SK-N-MC (cell line): Measurements from ENCODE around the gene DYRK2.
"Not testable (repeated sequence)": the region's sequence is repeated elsewhere in the genome, so short reads cannot be mapped to it uniquely, and the experiment has no call there.

Experiments used
- DNase-seq: peaks from one replicate; pipeline ENCODE4 v3.0.0-alpha.2; 2011; ENCODE audit warnings: low read depth, low spot score
- H3K27ac ChIP-seq: fragments of 200-600 bp; sonication (generic); 2 replicates; pipeline ENCODE4 v1.5.1; 2016; ENCODE audit warnings: mixed run types
- H3K36me3 ChIP-seq: fragments of 200-600 bp; sonication (generic); 2 replicates; pipeline ENCODE4 v1.6.1; 2017; ENCODE audit warnings: antibody characterized with exemption, low read length, mixed read lengths; ENCODE audit not compliant: insufficient read depth
- H3K4me3 ChIP-seq: fragments of 200-600 bp; sonication (generic); 2 replicates; pipeline ENCODE4 v1.5.1; 2016
- H3K9ac ChIP-seq: fragments of 200-600 bp; sonication (generic); 2 replicates; pipeline ENCODE4 v1.8.0; 2017; ENCODE audit warnings: mixed run types, mixed read lengths; ENCODE audit not compliant: insufficient read length
- H3K9me3 ChIP-seq: fragments of 200-600 bp; sonication (generic); 2 replicates; pipeline ENCODE4 v1.6.1; 2017; ENCODE audit warnings: low read depth, mild to moderate bottlenecking, antibody characterized with exemption, low read length, moderate library complexity, mixed read lengths
- EZH2 ChIP-seq: fragments of 200-600 bp; sonication (generic); IDR thresholded peaks from one replicate; pipeline ENCODE4 v1.6.1; 2017; ENCODE audit warnings: antibody characterized with exemption
- FOXP2 ChIP-seq: optimal IDR thresholded peaks from 2 replicates; pipeline ENCODE3; 2011; ENCODE audit warnings: mild to moderate bottlenecking, moderate library complexity; ENCODE audit not compliant: insufficient read depth; ENCODE audit errors: extremely low read length, control extremely low read depth
- POLR2AphosphoS5 ChIP-seq: IDR thresholded peaks from 2 replicates; pipeline ENCODE4 v1.6.1; 2012; ENCODE audit warnings: mild to moderate bottlenecking, low read depth, low read length, borderline replicate concordance

The DYRK2 gene

GRCh38 chr12:67671419-67671818 lies 22.9 kb downstream of the DYRK2 start:
- H3K4me3 ChIP-seq = no peak overlapping the region
- no peak overlapping the region for H3K9ac ChIP-seq
- DNase-seq = no peak
- TF ChIP-seq EZH2 (no peak), FOXP2 (no peak), POLR2AphosphoS5 (no peak)
- no peaks in the 10 kb centered on the region for H3K36me3 ChIP-seq
- H3K27ac ChIP-seq = no peak overlapping the region
- H3K9me3 ChIP-seq = no peaks in the 10 kb centered on the region

- Histone ChIP-seq H3K27ac (no peak overlapping the region), H3K4me3 (no peak overlapping the region), H3K36me3 (no peaks in the 10 kb centered on the region), H3K9me3 (no peaks in the 10 kb centered on the region), H3K9ac (no peak overlapping the region)
- TF ChIP-seq FOXP2 (no peak), EZH2 (no peak)
- DNase-seq = no peak
Observed at GRCh38 chr12:67671892-67672291, 23.3 kb downstream of the DYRK2 start.

GRCh38 chr12:67672507-67672906 lies 24.0 kb downstream of the DYRK2 start:
- DNase-seq, H3K4me3 ChIP-seq, H3K36me3 ChIP-seq, H3K9ac ChIP-seq, H3K9me3 ChIP-seq, H3K27ac ChIP-seq: not testable (repeated sequence)

- not testable (repeated sequence) for H3K4me3 ChIP-seq, DNase-seq, H3K9ac ChIP-seq, H3K9me3 ChIP-seq, H3K36me3 ChIP-seq, H3K27ac ChIP-seq
Observed at GRCh38 chr12:67673509-67673908, 25.0 kb downstream of the DYRK2 start.

- Histone ChIP-seq H3K9ac (no peak overlapping the region), H3K9me3 (no peaks in the 10 kb centered on the region), H3K36me3 (no peaks in the 10 kb centered on the region), H3K27ac (no peak overlapping the region), H3K4me3 (no peak overlapping the region)
- TF ChIP-seq FOXP2 = no peak
- no peak for TF ChIP-seq EZH2
- no peak for DNase-seq
Observed at GRCh38 chr12:67674417-67674816, 25.9 kb downstream of the DYRK2 start.

GRCh38 chr12:67676624-67677023 lies 28.1 kb downstream of the DYRK2 start:
- Histone ChIP-seq H3K4me3 (no peak overlapping the region), H3K27ac (no peak overlapping the region), H3K9me3 (no peaks in the 10 kb centered on the region), H3K36me3 (no peaks in the 10 kb centered on the region), H3K9ac (no peak overlapping the region)
- TF ChIP-seq FOXP2 (no peak), POLR2AphosphoS5 (no peak), EZH2 (no peak)
- DNase-seq = no peak

GRCh38 chr12:67677166-67677565 lies 28.6 kb downstream of the DYRK2 start:
- no peak overlapping the region for H3K9ac ChIP-seq
- H3K4me3 ChIP-seq = no peak overlapping the region
- H3K9me3 ChIP-seq = no peaks in the 10 kb centered on the region
- no peak overlapping the region for H3K27ac ChIP-seq
- no peak for DNase-seq
- no peaks in the 10 kb centered on the region for H3K36me3 ChIP-seq
- TF ChIP-seq EZH2 (no peak), FOXP2 (no peak), POLR2AphosphoS5 (no peak)

GRCh38 chr12:67681105-67681778 lies 32.7 kb downstream of the DYRK2 start:
- no peak for DNase-seq
- Histone ChIP-seq H3K4me3 (no peak overlapping the region), H3K36me3 (no peaks in the 10 kb centered on the region), H3K9me3 (no peaks in the 10 kb centered on the region), H3K27ac (no peak overlapping the region), H3K9ac (no peak overlapping the region)
- TF ChIP-seq POLR2AphosphoS5 = no peak
- no peak for TF ChIP-seq EZH2
- no peak for TF ChIP-seq FOXP2

- H3K4me3 ChIP-seq = no peak overlapping the region
- no peak for TF ChIP-seq EZH2
- no peak for TF ChIP-seq FOXP2
- no peak for TF ChIP-seq POLR2AphosphoS5
- no peaks in the 10 kb centered on the region for H3K9me3 ChIP-seq
- no peak for DNase-seq
- no peak overlapping the region for H3K27ac ChIP-seq
- no peak overlapping the region for H3K9ac ChIP-seq
- no peaks in the 10 kb centered on the region for H3K36me3 ChIP-seq
Observed at GRCh38 chr12:67681941-67682620, 33.5 kb downstream of the DYRK2 start.

- TF ChIP-seq POLR2AphosphoS5 (no peak), EZH2 (no peak), FOXP2 (no peak)
- no peak for DNase-seq
- no peaks in the 10 kb centered on the region for H3K36me3 ChIP-seq
- no peaks in the 10 kb centered on the region for H3K9me3 ChIP-seq
- no peak overlapping the region for H3K4me3 ChIP-seq
- H3K27ac ChIP-seq = no peak overlapping the region
- no peak overlapping the region for H3K9ac ChIP-seq
Observed at GRCh38 chr12:67689385-67689784, 40.8 kb downstream of the DYRK2 start.
